WTC11 (cell line): ENCODE measurements around the gene TTLL10. TPM values are rescaled to one million over a fixed set of nuclear protein-coding genes. Genes with fewer than 3 reads are reported as not detected.

Experiments
- ATAC-seq: fragments of 200-7000 bp; cut with Tn5 transposase; 2 replicates; pipeline ENCODE4 v1.10.0; 2021; ENCODE audit warnings: mild to moderate bottlenecking, moderate library complexity
- CTCF ChIA-PET: fragments of 300-600 bp; sonication (Branson Sonifier 250); formaldehyde crosslinking; loops from one replicate; lab custom pipeline; 2021; ENCODE audit warnings: antibody characterized with exemption; lab: Charles Lee
- POLR2A ChIA-PET: fragments of 350-600 bp; sonication (Branson Sonifier 250); formaldehyde crosslinking; loops from one replicate; lab custom pipeline; 2021; ENCODE audit warnings: antibody characterized with exemption; lab: Charles Lee
- DNase-seq: peaks from one replicate; pipeline ENCODE4 v3.0.0; 2021; ENCODE audit warnings: low spot score
- H3K27ac Mint-ChIP-seq: 2 replicates; pipeline ENCODE4 v1.8.0; 2021; ENCODE audit warnings: mixed read lengths
- H3K27me3 Mint-ChIP-seq: 2 replicates; pipeline ENCODE4 v1.8.0; 2021; ENCODE audit warnings: low read depth, mild to moderate bottlenecking, moderate library complexity, mixed read lengths
- H3K36me3 Mint-ChIP-seq: 2 replicates; pipeline ENCODE4 v1.8.0; 2021; ENCODE audit warnings: mixed read lengths
- H3K4me1 Mint-ChIP-seq: 2 replicates; pipeline ENCODE4 v1.8.0; 2022; ENCODE audit warnings: mixed read lengths
- H3K4me3 Mint-ChIP-seq: 2 replicates; pipeline ENCODE4 v1.8.0; 2021; ENCODE audit warnings: mild to moderate bottlenecking, moderate library complexity, mixed read lengths
- H3K9me3 Mint-ChIP-seq: 2 replicates; pipeline ENCODE4 v1.8.0; 2021; ENCODE audit warnings: mixed read lengths
- CREM ChIP-seq: sonication (generic); formaldehyde crosslinking; IDR thresholded peaks from 2 replicates; pipeline ENCODE4 v1.8.1; 2022; ENCODE audit warnings: mild to moderate bottlenecking, missing genetic modification reagents, moderate library complexity
- ELF4 ChIP-seq: sonication (generic); formaldehyde crosslinking; IDR thresholded peaks from 2 replicates; pipeline ENCODE4 v1.8.1; 2022; ENCODE audit warnings: low read depth, mild to moderate bottlenecking, moderate library complexity, missing genetic modification reagents
- ESRRA ChIP-seq: sonication (generic); formaldehyde crosslinking; IDR thresholded peaks from 2 replicates; pipeline ENCODE4 v1.8.1; 2022; ENCODE audit warnings: mild to moderate bottlenecking, missing genetic modification reagents, borderline replicate concordance
- GABPB1 ChIP-seq: sonication (generic); formaldehyde crosslinking; IDR thresholded peaks from 2 replicates; pipeline ENCODE4 v1.8.1; 2023; ENCODE audit warnings: mild to moderate bottlenecking, missing genetic modification reagents
- GTF2I ChIP-seq: fragments of 250-450 bp; sonication (Bioruptor Pico); conservative IDR thresholded peaks from 2 replicates; pipeline ENCODE4 v1.4.0; 2021; ENCODE audit warnings: mild to moderate bottlenecking
- JUN ChIP-seq: sonication (generic); formaldehyde crosslinking; IDR thresholded peaks from 2 replicates; pipeline ENCODE4 v1.8.0; 2023; ENCODE audit warnings: mild to moderate bottlenecking, missing genetic modification reagents
- RELA ChIP-seq: sonication (generic); formaldehyde crosslinking; IDR thresholded peaks from 2 replicates; pipeline ENCODE4 v1.8.1; 2022; ENCODE audit warnings: missing genetic modification reagents, mild to moderate bottlenecking, borderline replicate concordance
- SP1 ChIP-seq: sonication (generic); formaldehyde crosslinking; conservative IDR thresholded peaks from 2 replicates; pipeline ENCODE4 v1.8.1; 2022; ENCODE audit warnings: missing genetic modification reagents
- TEAD4 ChIP-seq: sonication (generic); formaldehyde crosslinking; IDR thresholded peaks from 2 replicates; pipeline ENCODE4 v1.8.0; 2022; ENCODE audit warnings: mild to moderate bottlenecking, missing genetic modification reagents
- USF1 ChIP-seq: sonication (generic); formaldehyde crosslinking; IDR thresholded peaks from 2 replicates; pipeline ENCODE4 v1.8.0; 2022; ENCODE audit warnings: mild to moderate bottlenecking, missing genetic modification reagents
- ZNF138 ChIP-seq: sonication (generic); formaldehyde crosslinking; conservative IDR thresholded peaks from 2 replicates; pipeline ENCODE4 v1.8.1; 2022; ENCODE audit warnings: mild to moderate bottlenecking, moderate library complexity, missing genetic modification reagents
- ZNF416 ChIP-seq: fragments of 250-450 bp; sonication (Bioruptor Pico); IDR thresholded peaks from 2 replicates; pipeline ENCODE4 v1.9.0; 2021; ENCODE audit warnings: mild to moderate bottlenecking, inconsistent platforms
- ZNF423 ChIP-seq: fragments of 250-450 bp; sonication (Bioruptor Pico); IDR thresholded peaks from 2 replicates; pipeline ENCODE4 v2.1.2; 2022; ENCODE audit warnings: mild to moderate bottlenecking, moderate library complexity
- ZNF512 ChIP-seq: sonication (generic); formaldehyde crosslinking; IDR thresholded peaks from 2 replicates; pipeline ENCODE4 v1.8.1; 2022; ENCODE audit warnings: missing genetic modification reagents, borderline replicate concordance
- total RNA-seq: library from RNA; stranded (reverse); gene quantifications from 3 replicates; pipeline ENCODE4 v1.2.3, GENCODE V29; 2021
- TF ChIP-seq, protein P1 (sequence below): fragments of 200-600 bp; IDR thresholded peaks from 2 replicates; pipeline ENCODE4 v1.8.0; 2022; ENCODE audit warnings: antibody characterized with exemption
- TF ChIP-seq, protein P2 (sequence below): fragments of 250-450 bp; sonication (Bioruptor Pico); IDR thresholded peaks from 2 replicates; pipeline ENCODE4 v1.9.0; 2021; ENCODE audit warnings: mild to moderate bottlenecking
- TF ChIP-seq, protein P3 (sequence below): sonication (generic); formaldehyde crosslinking; IDR thresholded peaks from 2 replicates; pipeline ENCODE4 v1.8.1; 2023; ENCODE audit warnings: mild to moderate bottlenecking, missing genetic modification reagents

TTLL10 gene
- total RNA-seq, 1 experiment from 2014 or later, result 1.1 TPM

DNA sequence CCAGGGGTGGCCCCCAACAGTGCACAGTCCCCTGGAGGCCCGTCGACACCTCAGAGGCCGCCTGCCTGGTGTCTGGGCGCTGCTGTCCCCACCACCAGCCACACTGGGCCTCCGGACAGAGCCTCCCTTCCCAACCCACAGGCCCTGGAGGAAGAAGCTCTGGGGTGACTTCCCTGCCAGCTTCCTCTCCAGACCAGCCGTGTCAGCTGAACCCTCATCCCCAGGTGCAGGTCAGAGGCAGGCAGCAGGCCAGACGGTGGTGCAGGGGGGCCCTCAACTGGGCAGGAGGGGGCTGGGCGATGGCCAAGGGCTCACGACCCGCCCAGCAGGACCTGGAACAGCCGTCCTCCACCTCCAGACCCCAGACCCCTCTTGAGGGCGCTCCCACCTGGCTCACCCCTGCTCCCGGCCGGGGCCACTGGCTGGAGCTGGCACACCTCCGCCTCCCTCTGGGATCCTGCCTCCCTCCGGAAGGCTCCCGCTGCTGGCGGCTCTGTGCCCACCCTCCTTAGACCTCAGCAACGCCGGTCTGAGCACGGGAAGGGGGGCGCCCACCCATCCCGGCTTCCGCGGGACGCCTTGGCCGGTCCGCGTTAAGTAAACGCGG, 32.2 kb downstream of the TTLL10 start:
- Mint-ChIP-seq H3K36me3 (no peaks in the 10 kb centered on the region), H3K27ac (no peak overlapping the region), H3K9me3 (no peaks in the 10 kb centered on the region), H3K27me3 (peaks cover 4% of the 10 kb centered on the region), H3K4me1 (no peaks in the 10 kb centered on the region), H3K4me3 (0 out of 2 replicates have a peak overlapping the region, but pooled peaks have one; percentile 40)
- ChIA-PET CTCF (interaction anchor here (0.8 to 3.1 kb wide), 5 partner anchors 31 to 86 kb away, joined by 4 to 17 read pairs (median 9); partner anchors contain the start of gene TTLL10), POLR2A (no interaction called here)
- peak; percentile 8; the same call in 1 of the 2 replicates for ATAC-seq
- no peak for DNase-seq
- TF ChIP-seq USF1 (CRISPR knock-in tag) (no peak), SP1 (CRISPR knock-in tag) (peak; percentile 47; the same call in 1 of the 2 replicates)

- no peaks in the 10 kb centered on the region for H3K9me3 Mint-ChIP-seq
- TF ChIP-seq SP1 (CRISPR knock-in tag) (0 out of 2 replicates have a peak, but pooled peaks have one; percentile 23), ZNF138 (no peak), ZNF512 (CRISPR knock-in tag) (no peak)
Measured at GRCh38 chr1:1206376-1206965, 32.8 kb downstream of the TTLL10 start, which contains the start of gene TNFRSF18. Gene TNFRSF18, minus strand, starts transcription at chr1:1206592. Its CDS starts 21 bp downstream, at chr1:1206571.

GRCh38 chr1:1206966-1207531, 33.4 kb downstream of the TTLL10 start:
- Mint-ChIP-seq H3K27ac (no peak overlapping the region), H3K4me3 (peak overlapping the region; percentile 40), H3K36me3 (no peaks in the 10 kb centered on the region), H3K9me3 (no peaks in the 10 kb centered on the region), H3K27me3 (peaks cover 4% of the 10 kb centered on the region), H3K4me1 (no peaks in the 10 kb centered on the region)
- DNase-seq (no peak), ATAC-seq (no peak)
- ChIA-PET POLR2A (interaction anchor here (1.0 kb wide), 1 partner anchor 33 kb away, joined by 3 read pairs; the partner anchor contains the start of gene TTLL10), CTCF (interaction anchor here (0.6 to 3.1 kb wide), 6 partner anchors 21 to 91 kb away, joined by 3 to 17 read pairs (median 6); partner anchors contain the start of genes C1orf159, TTLL10 and UBE2J2)
- TF ChIP-seq GTF2I, result no peak
- no peak for TF ChIP-seq ELF4 (CRISPR knock-in tag)
- TF ChIP-seq GABPB1 (CRISPR knock-in tag), result no peak
- TF ChIP-seq TEAD4 (CRISPR knock-in tag), result no peak
- TF ChIP-seq ZNF416, result no peak
- TF ChIP-seq, protein P1, sequence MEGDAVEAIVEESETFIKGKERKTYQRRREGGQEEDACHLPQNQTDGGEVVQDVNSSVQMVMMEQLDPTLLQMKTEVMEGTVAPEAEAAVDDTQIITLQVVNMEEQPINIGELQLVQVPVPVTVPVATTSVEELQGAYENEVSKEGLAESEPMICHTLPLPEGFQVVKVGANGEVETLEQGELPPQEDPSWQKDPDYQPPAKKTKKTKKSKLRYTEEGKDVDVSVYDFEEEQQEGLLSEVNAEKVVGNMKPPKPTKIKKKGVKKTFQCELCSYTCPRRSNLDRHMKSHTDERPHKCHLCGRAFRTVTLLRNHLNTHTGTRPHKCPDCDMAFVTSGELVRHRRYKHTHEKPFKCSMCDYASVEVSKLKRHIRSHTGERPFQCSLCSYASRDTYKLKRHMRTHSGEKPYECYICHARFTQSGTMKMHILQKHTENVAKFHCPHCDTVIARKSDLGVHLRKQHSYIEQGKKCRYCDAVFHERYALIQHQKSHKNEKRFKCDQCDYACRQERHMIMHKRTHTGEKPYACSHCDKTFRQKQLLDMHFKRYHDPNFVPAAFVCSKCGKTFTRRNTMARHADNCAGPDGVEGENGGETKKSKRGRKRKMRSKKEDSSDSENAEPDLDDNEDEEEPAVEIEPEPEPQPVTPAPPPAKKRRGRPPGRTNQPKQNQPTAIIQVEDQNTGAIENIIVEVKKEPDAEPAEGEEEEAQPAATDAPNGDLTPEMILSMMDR, result no peak
- no peak for TF ChIP-seq CREM (CRISPR knock-in tag)
- TF ChIP-seq, protein P2, sequence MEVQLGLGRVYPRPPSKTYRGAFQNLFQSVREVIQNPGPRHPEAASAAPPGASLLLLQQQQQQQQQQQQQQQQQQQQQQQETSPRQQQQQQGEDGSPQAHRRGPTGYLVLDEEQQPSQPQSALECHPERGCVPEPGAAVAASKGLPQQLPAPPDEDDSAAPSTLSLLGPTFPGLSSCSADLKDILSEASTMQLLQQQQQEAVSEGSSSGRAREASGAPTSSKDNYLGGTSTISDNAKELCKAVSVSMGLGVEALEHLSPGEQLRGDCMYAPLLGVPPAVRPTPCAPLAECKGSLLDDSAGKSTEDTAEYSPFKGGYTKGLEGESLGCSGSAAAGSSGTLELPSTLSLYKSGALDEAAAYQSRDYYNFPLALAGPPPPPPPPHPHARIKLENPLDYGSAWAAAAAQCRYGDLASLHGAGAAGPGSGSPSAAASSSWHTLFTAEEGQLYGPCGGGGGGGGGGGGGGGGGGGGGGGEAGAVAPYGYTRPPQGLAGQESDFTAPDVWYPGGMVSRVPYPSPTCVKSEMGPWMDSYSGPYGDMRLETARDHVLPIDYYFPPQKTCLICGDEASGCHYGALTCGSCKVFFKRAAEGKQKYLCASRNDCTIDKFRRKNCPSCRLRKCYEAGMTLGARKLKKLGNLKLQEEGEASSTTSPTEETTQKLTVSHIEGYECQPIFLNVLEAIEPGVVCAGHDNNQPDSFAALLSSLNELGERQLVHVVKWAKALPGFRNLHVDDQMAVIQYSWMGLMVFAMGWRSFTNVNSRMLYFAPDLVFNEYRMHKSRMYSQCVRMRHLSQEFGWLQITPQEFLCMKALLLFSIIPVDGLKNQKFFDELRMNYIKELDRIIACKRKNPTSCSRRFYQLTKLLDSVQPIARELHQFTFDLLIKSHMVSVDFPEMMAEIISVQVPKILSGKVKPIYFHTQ, result no peak
- TF ChIP-seq JUN, result no peak
- no peak for TF ChIP-seq ESRRA (CRISPR knock-in tag)
- TF ChIP-seq, protein P3, sequence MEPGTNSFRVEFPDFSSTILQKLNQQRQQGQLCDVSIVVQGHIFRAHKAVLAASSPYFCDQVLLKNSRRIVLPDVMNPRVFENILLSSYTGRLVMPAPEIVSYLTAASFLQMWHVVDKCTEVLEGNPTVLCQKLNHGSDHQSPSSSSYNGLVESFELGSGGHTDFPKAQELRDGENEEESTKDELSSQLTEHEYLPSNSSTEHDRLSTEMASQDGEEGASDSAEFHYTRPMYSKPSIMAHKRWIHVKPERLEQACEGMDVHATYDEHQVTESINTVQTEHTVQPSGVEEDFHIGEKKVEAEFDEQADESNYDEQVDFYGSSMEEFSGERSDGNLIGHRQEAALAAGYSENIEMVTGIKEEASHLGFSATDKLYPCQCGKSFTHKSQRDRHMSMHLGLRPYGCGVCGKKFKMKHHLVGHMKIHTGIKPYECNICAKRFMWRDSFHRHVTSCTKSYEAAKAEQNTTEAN (CRISPR knock-in tag), result no peak
- TF ChIP-seq RELA (CRISPR knock-in tag), result no peak
- no peak for TF ChIP-seq ZNF423

More at GRCh38 chr1:1206376-1206965, 32.8 kb downstream of the TTLL10 start, which contains the start of gene TNFRSF18:
- ChIA-PET CTCF (interaction anchor here (1.1 to 3.1 kb wide), 5 partner anchors 32 to 90 kb away, joined by 4 to 17 read pairs (median 9); partner anchors contain the start of genes C1orf159 and TTLL10), POLR2A (interaction anchor here (1.0 kb wide), 1 partner anchor 33 kb away, joined by 3 read pairs; the partner anchor contains the start of gene TTLL10)
- ATAC-seq (peak; percentile 56), DNase-seq (peak; percentile 57)
- no peaks in the 10 kb centered on the region for H3K4me1 Mint-ChIP-seq
- H3K4me3 Mint-ChIP-seq, result peak within 1 kb of the TSS; percentile 40
- H3K36me3 Mint-ChIP-seq, result no peaks in the 10 kb centered on the region
- H3K27ac Mint-ChIP-seq, result no peak within 1 kb of the TSS
- peaks cover 4% of the 10 kb centered on the region for H3K27me3 Mint-ChIP-seq
